GM21576 (cell line): ENCODE data around the gene TNS4.

ENCODE experiments used
- ATAC-seq: cut with Tn5 transposase; IDR thresholded peaks from one replicate; pipeline ENCODE4 v1.9.1; 2021; ENCODE audit warnings: mild to moderate bottlenecking, moderate library complexity; ENCODE audit not compliant: unreplicated experiment

TNS4 gene

GRCh38 chr17:40535924-40536294 is 34.5 kb upstream of the TNS4 start:
- no peak for ATAC-seq

GRCh38 chr17:40535438-40535837 is 34.0 kb upstream of the TNS4 start:
- ATAC-seq = no peak

GRCh38 chr17:40534371-40535189 is 33.2 kb upstream of the TNS4 start:
- no peak for ATAC-seq

DNA sequence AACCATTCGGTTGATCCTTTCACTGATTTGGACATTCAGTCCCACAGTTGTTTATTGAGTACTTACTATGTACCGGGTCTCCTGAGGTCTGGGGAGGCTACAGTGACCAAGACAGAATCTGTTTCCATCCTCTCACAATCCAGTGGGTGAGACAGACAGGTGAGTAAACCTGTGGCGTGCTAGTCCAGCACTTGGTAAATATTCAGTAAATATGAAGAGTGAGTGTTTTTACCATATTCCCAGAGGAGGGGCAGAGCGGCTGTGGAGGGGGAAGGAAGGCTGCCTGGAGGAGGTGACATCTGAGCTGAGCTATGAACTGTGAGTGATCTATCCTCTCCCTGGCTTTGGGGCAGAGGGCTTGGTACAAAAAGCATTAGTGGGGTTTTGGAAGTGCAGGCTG is 32.5 kb upstream of the TNS4 start:
- no peak for ATAC-seq

GRCh38 chr17:40532520-40533253 is 31.3 kb upstream of the TNS4 start:
- no peak for ATAC-seq

- no peak for ATAC-seq
Observed at GRCh38 chr17:40531051-40531991, 29.9 kb upstream of the TNS4 start.

GRCh38 chr17:40530531-40530994 is 29.1 kb upstream of the TNS4 start:
- ATAC-seq = no peak

DNA sequence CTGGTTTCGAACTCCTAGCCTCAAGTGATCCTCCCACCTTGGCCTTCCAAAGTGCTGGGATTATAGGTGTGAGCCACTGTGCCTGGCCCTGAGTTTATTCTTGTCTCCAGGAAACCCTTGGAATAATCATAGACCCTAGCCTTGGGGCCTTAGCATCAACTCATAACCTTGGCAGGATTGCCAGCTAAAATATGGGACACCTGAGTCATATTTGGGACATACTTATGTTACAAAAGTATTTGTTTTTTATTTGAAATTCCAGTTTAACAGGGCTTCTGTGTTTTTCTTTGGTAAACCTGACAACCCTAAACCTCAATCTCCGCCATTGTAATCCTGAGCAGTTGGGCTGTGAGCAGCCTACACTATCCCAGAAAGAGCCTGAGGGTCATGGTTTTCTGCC is 28.6 kb upstream of the TNS4 start:
- no peak for ATAC-seq

DNA sequence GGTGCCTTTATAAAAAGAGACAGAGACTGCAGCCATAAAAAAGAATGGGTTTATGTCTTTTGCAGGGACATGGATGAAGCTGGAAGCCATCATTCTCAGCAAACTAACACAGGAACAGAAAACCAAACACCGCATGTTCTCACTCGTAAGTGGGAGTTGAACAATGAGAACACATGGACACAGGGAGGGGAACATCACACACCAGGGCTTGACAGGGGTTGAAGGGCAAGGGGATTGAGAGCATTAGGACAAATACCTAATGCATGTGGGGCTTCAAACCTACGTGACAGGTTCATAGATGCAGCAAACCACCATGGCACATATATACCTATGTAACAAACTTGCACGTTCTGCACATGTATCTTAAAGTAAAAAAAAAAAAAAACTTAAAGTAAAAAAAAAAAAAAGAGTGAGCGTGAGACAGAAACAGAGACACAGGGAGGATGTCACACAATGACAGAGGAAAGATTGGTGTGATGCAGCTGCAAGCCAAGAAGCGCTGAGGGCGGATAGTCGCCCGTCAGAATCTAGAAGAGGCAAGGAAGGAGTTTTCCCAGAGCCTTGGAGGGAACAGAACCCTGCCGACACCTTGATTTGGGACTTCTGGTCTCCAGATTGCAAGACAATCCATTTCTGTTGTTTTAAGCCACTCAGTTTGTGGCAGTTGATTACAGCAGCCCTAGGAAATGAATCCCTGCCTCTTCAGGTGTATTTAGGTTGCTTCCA is 27.4 kb upstream of the TNS4 start:
- ATAC-seq = no peak

GRCh38 chr17:40526668-40527067 is 25.2 kb upstream of the TNS4 start:
- ATAC-seq = no peak

GRCh38 chr17:40525294-40525693 is 23.9 kb upstream of the TNS4 start:
- no peak for ATAC-seq

GRCh38 chr17:40524243-40524965 is 23.0 kb upstream of the TNS4 start:
- ATAC-seq = no peak

DNA sequence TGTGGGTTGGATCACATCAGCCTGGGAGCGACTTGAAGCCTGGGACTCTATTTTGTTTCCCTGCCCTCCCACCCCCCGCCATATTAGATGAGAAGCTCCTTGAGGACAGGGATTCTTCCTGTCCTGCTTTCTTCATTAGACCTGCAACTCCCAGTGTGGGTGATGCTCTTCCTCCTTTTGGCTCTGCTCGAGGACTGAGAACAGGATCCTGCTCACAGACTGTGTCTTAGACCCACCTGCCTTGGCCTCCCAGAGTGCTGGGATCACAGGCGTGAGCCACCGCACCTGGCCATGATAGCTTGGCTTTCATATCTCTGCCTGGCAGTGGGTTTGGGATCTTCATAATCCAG is 21.5 kb upstream of the TNS4 start:
- ATAC-seq = no peak

GRCh38 chr17:40522250-40522960 is 21.0 kb upstream of the TNS4 start:
- no peak for ATAC-seq

DNA sequence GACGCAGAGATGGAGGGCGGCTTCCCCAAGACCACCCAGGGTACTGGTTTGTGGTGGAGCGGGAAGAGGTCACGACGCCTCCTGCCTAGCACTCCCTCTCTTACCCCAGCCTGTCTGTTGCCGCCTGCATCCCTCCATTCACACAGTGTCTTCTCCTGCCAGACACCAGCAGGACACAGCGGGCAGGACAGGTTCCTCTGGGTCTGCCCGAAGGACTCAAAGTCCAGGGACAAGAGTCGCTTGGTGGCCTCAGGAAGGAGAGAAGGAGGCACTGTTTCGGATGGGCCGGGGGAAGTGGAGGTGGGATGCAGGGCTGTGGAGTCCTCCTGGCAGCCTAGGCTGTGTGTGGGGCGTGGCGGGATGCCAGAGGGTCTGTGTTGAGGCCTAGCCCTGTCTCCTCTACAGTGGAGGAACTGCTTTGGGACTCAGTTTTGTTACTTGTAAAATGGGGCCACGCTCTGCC is 19.6 kb upstream of the TNS4 start:
- ATAC-seq = no peak

- no peak for ATAC-seq
Observed at GRCh38 chr17:40519089-40519775, 17.8 kb upstream of the TNS4 start.

- no peak for ATAC-seq
Observed at GRCh38 chr17:40518401-40519088, 17.1 kb upstream of the TNS4 start.

- ATAC-seq = no peak
Observed at GRCh38 chr17:40517981-40518380, 16.6 kb upstream of the TNS4 start.
